NCI-H1417 treated with DMSO at 0.1 percent for 48 hours (cell line): ENCODE data around the gene ZNF487.
"Not testable (repeated sequence)": the region's sequence is repeated elsewhere in the genome, so short reads cannot be mapped to it uniquely, and the experiment has no call there.

ENCODE experiments used
- DNase-seq: peaks from one replicate; lab custom pipeline; 2025; lab: John Stamatoyannopoulos, UW

The ZNF487 gene

GRCh38 chr10:43404704-43405084 is 32.2 kb upstream of the ZNF487 start:
- no peak for DNase-seq

GRCh38 chr10:43407148-43407575 is 29.7 kb upstream of the ZNF487 start:
- no peak for DNase-seq

- DNase-seq, result no peak
Measured at GRCh38 chr10:43407576-43408330, 29.2 kb upstream of the ZNF487 start.

- no peak for DNase-seq
Measured at GRCh38 chr10:43408331-43408709, 28.6 kb upstream of the ZNF487 start.

GRCh38 chr10:43408710-43409384 is 28.1 kb upstream of the ZNF487 start, which contains the start of gene HNRNPF:
TSS of gene HNRNPF (minus strand) at chr10:43409186. CDS start at chr10:43387884, 21,302 bp downstream.
- peak; percentile 52 for DNase-seq

- DNase-seq, result no peak
Measured at GRCh38 chr10:43409385-43410109, 27.4 kb upstream of the ZNF487 start.

- DNase-seq, result no peak
Measured at GRCh38 chr10:43410345-43410744, 26.6 kb upstream of the ZNF487 start.

- no peak for DNase-seq
Measured at GRCh38 chr10:43411536-43411935, 25.4 kb upstream of the ZNF487 start.

- no peak for DNase-seq
Measured at GRCh38 chr10:43415544-43415943, 21.4 kb upstream of the ZNF487 start.

GRCh38 chr10:43417950-43418768 is 18.8 kb upstream of the ZNF487 start:
- DNase-seq, result no peak

GRCh38 chr10:43419997-43420368 is 16.9 kb upstream of the ZNF487 start:
- no peak for DNase-seq

- DNase-seq, result no peak
Measured at GRCh38 chr10:43420369-43421200, 16.3 kb upstream of the ZNF487 start.

- DNase-seq, result no peak
Measured at GRCh38 chr10:43421201-43421507, 15.8 kb upstream of the ZNF487 start.

- DNase-seq, result no peak
Measured at GRCh38 chr10:43421519-43421918, 15.4 kb upstream of the ZNF487 start.

- not testable (repeated sequence) for DNase-seq
Measured at GRCh38 chr10:43421944-43422343, 15.0 kb upstream of the ZNF487 start.

GRCh38 chr10:43424416-43424815 is 12.5 kb upstream of the ZNF487 start:
- DNase-seq, result no peak

- DNase-seq, result not testable (repeated sequence)
Measured at GRCh38 chr10:43426476-43426875, 10.4 kb upstream of the ZNF487 start.

- DNase-seq, result no peak
Measured at GRCh38 chr10:43427166-43427825, 9.6 kb upstream of the ZNF487 start.

- no peak for DNase-seq
Measured at GRCh38 chr10:43430926-43431663, 5.8 kb upstream of the ZNF487 start.
